Activated CD8-positive, alpha-beta memory T cell treated with anti-CD3 and anti-CD28 coated beads, Interleukin-2, amount 10 ng/mL, durations not matched to agents 7 days and 5 days (primary cell): ENCODE results near the gene TAGAP. TPM values are rescaled to one million over a fixed set of nuclear protein-coding genes. Genes with fewer than 3 reads are reported as not detected.
"Not testable (repeated sequence)": the region's sequence is repeated elsewhere in the genome, so short reads cannot be mapped to it uniquely, and the experiment has no call there.

Experiments
- ATAC-seq: fragments of 150-1000 bp; cut with Tn5 transposase; one replicate; pipeline ENCODE4 v1.10.0; 2021; ENCODE audit warnings: moderate library complexity
- CTCF ChIA-PET: fragments of 350-600 bp; sonication (Branson Sonifier 250); formaldehyde crosslinking; loops from one replicate; lab custom pipeline; 2021; ENCODE audit warnings: antibody characterized with exemption; lab: Charles Lee
- DNase-seq: peaks from one replicate; pipeline ENCODE4 v3.0.0-alpha.2; 2020
- H3K27ac Mint-ChIP-seq: one replicate; pipeline ENCODE4 v1.8.0; 2021; ENCODE audit warnings: mild to moderate bottlenecking, mixed read lengths
- H3K27me3 Mint-ChIP-seq: one replicate; pipeline ENCODE4 v1.8.0; 2021; ENCODE audit warnings: mixed read lengths
- H3K36me3 Mint-ChIP-seq: one replicate; pipeline ENCODE4 v1.8.0; 2021; ENCODE audit warnings: mild to moderate bottlenecking, mixed read lengths
- H3K4me1 Mint-ChIP-seq: one replicate; pipeline ENCODE4 v1.8.0; 2021; ENCODE audit warnings: mixed read lengths
- H3K4me3 Mint-ChIP-seq: one replicate; pipeline ENCODE4 v1.8.0; 2021; ENCODE audit warnings: mild to moderate bottlenecking, moderate library complexity, mixed read lengths
- H3K9me3 Mint-ChIP-seq: one replicate; pipeline ENCODE4 v1.8.0; 2022; ENCODE audit warnings: low read depth, mixed read lengths
- total RNA-seq, 2 experiments: library from RNA; stranded (reverse); gene quantifications; one replicate each; pipeline ENCODE4 v1.2.3, GENCODE V29; 2021

The TAGAP gene
- total RNA-seq, 2 experiments from 2014 or later: 44.8 to 53.0 TPM

GRCh38 chr6:159017757-159018559 is 26.8 kb downstream of the TAGAP start:
- H3K4me1 Mint-ChIP-seq: peaks cover 32% of the 10 kb centered on the region
- DNase-seq (no peak), ATAC-seq (peak; percentile 87)
- peaks cover 13% of the 10 kb centered on the region for H3K36me3 Mint-ChIP-seq
- no peaks in the 10 kb centered on the region for H3K27me3 Mint-ChIP-seq
- H3K27ac Mint-ChIP-seq: peak overlapping the region; percentile 69
- H3K9me3 Mint-ChIP-seq: peaks cover 6% of the 10 kb centered on the region
- no peak overlapping the region for H3K4me3 Mint-ChIP-seq
- CTCF ChIA-PET: interaction anchor here (1.0 to 6.4 kb wide), 12 partner anchors 9 to 117 kb away, joined by 3 to 49 read pairs (median 7); partner anchors contain the start of gene TAGAP

- no peak overlapping the region for H3K27ac Mint-ChIP-seq
- CTCF ChIA-PET: interaction anchor here (3.2 to 6.4 kb wide), 2 partner anchors 91 to 95 kb away, joined by 9 to 49 read pairs; no protein-coding TSS in a partner anchor
- ATAC-seq (no peak), DNase-seq (no peak)
- no peak overlapping the region for H3K4me3 Mint-ChIP-seq
- peaks cover 7% of the 10 kb centered on the region for H3K36me3 Mint-ChIP-seq
- no peaks in the 10 kb centered on the region for H3K9me3 Mint-ChIP-seq
- no peaks in the 10 kb centered on the region for H3K27me3 Mint-ChIP-seq
- H3K4me1 Mint-ChIP-seq: peaks cover 49% of the 10 kb centered on the region
These were observed 30.4 kb downstream of the TAGAP start for GRCh38 chr6:159014406-159014805.

- CTCF ChIA-PET: interaction anchor here (0.6 to 6.4 kb wide), 7 partner anchors 19 to 121 kb away, joined by 3 to 49 read pairs (median 4); no protein-coding TSS in a partner anchor
- ATAC-seq (no peak), DNase-seq (no peak)
- Mint-ChIP-seq H3K4me1 (peaks cover 49% of the 10 kb centered on the region), H3K27ac (no peak overlapping the region), H3K9me3 (no peaks in the 10 kb centered on the region), H3K36me3 (peaks cover 5% of the 10 kb centered on the region), H3K4me3 (no peak overlapping the region), H3K27me3 (no peaks in the 10 kb centered on the region)
These were observed 31.6 kb downstream of the TAGAP start for GRCh38 chr6:159013229-159013628.

- Mint-ChIP-seq H3K27me3 (no peaks in the 10 kb centered on the region), H3K9me3 (no peaks in the 10 kb centered on the region), H3K4me1 (peaks cover 43% of the 10 kb centered on the region), H3K36me3 (peaks cover 5% of the 10 kb centered on the region), H3K27ac (no peak overlapping the region), H3K4me3 (no peak overlapping the region)
- DNase-seq (no peak), ATAC-seq (no peak)
- CTCF ChIA-PET: interaction anchor here (1.1 to 13.8 kb wide), 4 partner anchors 29 to 122 kb away, joined by 3 to 320 read pairs (median 12); no protein-coding TSS in a partner anchor
These were observed 32.6 kb downstream of the TAGAP start for GRCh38 chr6:159012201-159012600.

GRCh38 chr6:159010037-159010612 is 34.7 kb downstream of the TAGAP start:
- not testable (repeated sequence) for H3K36me3 Mint-ChIP-seq, ATAC-seq, H3K27ac Mint-ChIP-seq, DNase-seq, H3K27me3 Mint-ChIP-seq, H3K4me3 Mint-ChIP-seq, H3K9me3 Mint-ChIP-seq
- H3K4me1 Mint-ChIP-seq: peaks cover 37% of the 10 kb centered on the region
- CTCF ChIA-PET: interaction anchor here (1.0 to 13.8 kb wide), 9 partner anchors 9 to 133 kb away, joined by 3 to 320 read pairs (median 16); partner anchors contain the start of gene RSPH3

- Mint-ChIP-seq H3K36me3 (peaks cover 3% of the 10 kb centered on the region), H3K27ac (peak overlapping the region; percentile 82), H3K27me3 (no peaks in the 10 kb centered on the region), H3K9me3 (no peaks in the 10 kb centered on the region), H3K4me3 (peak overlapping the region; percentile 62), H3K4me1 (peaks cover 36% of the 10 kb centered on the region)
- CTCF ChIA-PET: interaction anchor here (0.8 to 13.8 kb wide), 32 partner anchors 9 to 648 kb away, joined by 3 to 320 read pairs (median 5); partner anchors contain the start of genes RSPH3, SYTL3 and TAGAP
- ATAC-seq (peak; percentile 84), DNase-seq (no peak)
These were observed 36.0 kb downstream of the TAGAP start for GRCh38 chr6:159008656-159009288.

GRCh38 chr6:159007510-159007909 is 37.3 kb downstream of the TAGAP start:
- no peak overlapping the region for H3K27ac Mint-ChIP-seq
- H3K27me3 Mint-ChIP-seq: no peaks in the 10 kb centered on the region
- ATAC-seq (no peak), DNase-seq (no peak)
- H3K4me1 Mint-ChIP-seq: peaks cover 28% of the 10 kb centered on the region
- CTCF ChIA-PET: interaction anchor here (0.9 to 13.8 kb wide), 7 partner anchors 10 to 793 kb away, joined by 3 to 320 read pairs (median 12); partner anchors contain the start of gene TAGAP
- H3K36me3 Mint-ChIP-seq: peaks cover 4% of the 10 kb centered on the region
- no peak overlapping the region for H3K4me3 Mint-ChIP-seq
- H3K9me3 Mint-ChIP-seq: no peaks in the 10 kb centered on the region

GRCh38 chr6:159005436-159005835 is 39.4 kb downstream of the TAGAP start:
- ATAC-seq (no peak), DNase-seq (no peak)
- H3K27ac Mint-ChIP-seq: no peak overlapping the region
- peaks cover 1% of the 10 kb centered on the region for H3K36me3 Mint-ChIP-seq
- H3K4me1 Mint-ChIP-seq: peaks cover 25% of the 10 kb centered on the region
- no peaks in the 10 kb centered on the region for H3K27me3 Mint-ChIP-seq
- CTCF ChIA-PET: interaction anchor here (1.0 to 13.8 kb wide), 3 partner anchors 12 to 128 kb away, joined by 3 to 320 read pairs (median 165); no protein-coding TSS in a partner anchor
- H3K4me3 Mint-ChIP-seq: no peak overlapping the region
- no peaks in the 10 kb centered on the region for H3K9me3 Mint-ChIP-seq

- Mint-ChIP-seq H3K27me3 (no peaks in the 10 kb centered on the region), H3K27ac (no peak overlapping the region), H3K4me1 (peaks cover 20% of the 10 kb centered on the region), H3K4me3 (no peak overlapping the region), H3K9me3 (no peaks in the 10 kb centered on the region), H3K36me3 (peaks cover 1% of the 10 kb centered on the region)
- no peak for ATAC-seq
- no peak for DNase-seq
- CTCF ChIA-PET: interaction anchor here (1.0 to 13.8 kb wide), 3 partner anchors 12 to 129 kb away, joined by 3 to 320 read pairs (median 165); no protein-coding TSS in a partner anchor
These were observed 40.2 kb downstream of the TAGAP start for GRCh38 chr6:159004592-159004991.

GRCh38 chr6:159002432-159003155 is 42.2 kb downstream of the TAGAP start:
- DNase-seq: no peak

GRCh38 chr6:158999666-159000403 is 45.0 kb downstream of the TAGAP start, which contains the start of gene RSPH3:
TSS of gene RSPH3 (minus strand) at chr6:159000202. CDS start at chr6:158999550, 652 bp downstream.
- no peaks in the 10 kb centered on the region for H3K9me3 Mint-ChIP-seq

More at GRCh38 chr6:159002432-159003155, 42.2 kb downstream of the TAGAP start:
- Mint-ChIP-seq H3K4me3 (no peak overlapping the region), H3K9me3 (no peaks in the 10 kb centered on the region), H3K36me3 (peaks cover 1% of the 10 kb centered on the region), H3K27ac (no peak overlapping the region), H3K4me1 (peaks cover 14% of the 10 kb centered on the region), H3K27me3 (no peaks in the 10 kb centered on the region)
- no peak for ATAC-seq
- CTCF ChIA-PET: interaction anchor here (8.4 to 13.8 kb wide), 2 partner anchors 105 to 131 kb away, joined by 165 to 320 read pairs; no protein-coding TSS in a partner anchor

More at GRCh38 chr6:158999666-159000403, 45.0 kb downstream of the TAGAP start, which contains the start of gene RSPH3:
- CTCF ChIA-PET: interaction anchor here (0.8 to 13.8 kb wide), 11 partner anchors 9 to 299 kb away, joined by 3 to 320 read pairs (median 5); partner anchors contain the start of gene TAGAP
- Mint-ChIP-seq H3K4me1 (peaks cover 31% of the 10 kb centered on the region), H3K27ac (peak within 1 kb of the TSS; percentile 71), H3K4me3 (peak within 1 kb of the TSS; percentile 93), H3K36me3 (peaks cover 3% of the 10 kb centered on the region), H3K27me3 (no peaks in the 10 kb centered on the region)
- DNase-seq: peak; percentile 95
- ATAC-seq: peak; percentile 92
